ENCODE measurements around the gene SUPT3H. TPM values are rescaled to one million over a fixed set of nuclear protein-coding genes. Genes with fewer than 3 reads are reported as not detected.

SUPT3H gene
- total RNA-seq, 6 experiments from 2014 or later, result 5.6 to 8.2 (median 6.5) TPM

GRCh38 chr6:45377043-45377553 is 636 bp downstream of the SUPT3H start:
- H3K27ac Mint-ChIP-seq, result peak overlapping the region; percentile 99
- no peak; the same call in 1 of the 2 replicates for TF ChIP-seq CTCF (IDR thresholded peaks at IDR 0.05)
- no peaks in the 10 kb centered on the region for H3K9me3 Mint-ChIP-seq
- H3K4me3 Mint-ChIP-seq, result peak overlapping the region; percentile 93
- H3K36me3 Mint-ChIP-seq (ENCODE audit: low read depth), result no peaks in the 10 kb centered on the region
- no peak for DNase-seq
- no peaks in the 10 kb centered on the region; the same call in 1 of the 2 replicates for H3K27me3 Mint-ChIP-seq (ENCODE audit: insufficient read depth)
- peaks cover 34% of the 10 kb centered on the region for H3K4me1 Mint-ChIP-seq (ENCODE audit: low read depth)

- TF ChIP-seq CTCF (IDR thresholded peaks at IDR 0.05), result no peak
- peak overlapping the region; percentile 93 for H3K4me3 Mint-ChIP-seq
- DNase-seq, result no peak
- no peaks in the 10 kb centered on the region; the same call in 1 of the 2 replicates for H3K27me3 Mint-ChIP-seq (ENCODE audit: insufficient read depth)
- H3K9me3 Mint-ChIP-seq, result no peaks in the 10 kb centered on the region
- peak overlapping the region; percentile 99 for H3K27ac Mint-ChIP-seq
- no peaks in the 10 kb centered on the region for H3K36me3 Mint-ChIP-seq (ENCODE audit: low read depth)
- peaks cover 34% of the 10 kb centered on the region for H3K4me1 Mint-ChIP-seq (ENCODE audit: low read depth)
Measured at GRCh38 chr6:45376310-45377042, 1.3 kb downstream of the SUPT3H start.

- no peaks in the 10 kb centered on the region for H3K36me3 Mint-ChIP-seq (ENCODE audit: low read depth)
- DNase-seq, result no peak
- H3K4me3 Mint-ChIP-seq, result no peak overlapping the region
- H3K4me1 Mint-ChIP-seq (ENCODE audit: low read depth), result peaks cover 34% of the 10 kb centered on the region
- no peak for TF ChIP-seq CTCF (IDR thresholded peaks at IDR 0.05)
- H3K9me3 Mint-ChIP-seq, result no peaks in the 10 kb centered on the region
- H3K27ac Mint-ChIP-seq, result no peak overlapping the region
- no peaks in the 10 kb centered on the region; the same call in 1 of the 2 replicates for H3K27me3 Mint-ChIP-seq (ENCODE audit: insufficient read depth)
Measured at GRCh38 chr6:45375449-45375848, 2.3 kb downstream of the SUPT3H start.

GRCh38 chr6:45371924-45372573 is 5.7 kb downstream of the SUPT3H start:
- Mint-ChIP-seq H3K9me3 (no peaks in the 10 kb centered on the region), H3K36me3 (ENCODE audit: low read depth) (no peaks in the 10 kb centered on the region), H3K27ac (no peak overlapping the region), H3K27me3 (ENCODE audit: insufficient read depth) (no peaks in the 10 kb centered on the region; the same call in 1 of the 2 replicates), H3K4me1 (ENCODE audit: low read depth) (peaks cover 20% of the 10 kb centered on the region), H3K4me3 (no peak overlapping the region)
- DNase-seq, result no peak
- no peak for TF ChIP-seq CTCF (IDR thresholded peaks at IDR 0.05)

- Mint-ChIP-seq H3K36me3 (ENCODE audit: low read depth) (no peaks in the 10 kb centered on the region), H3K4me3 (no peak overlapping the region)
Measured at GRCh38 chr6:45369870-45370269, 7.9 kb downstream of the SUPT3H start.

More at GRCh38 chr6:45369870-45370269, 7.9 kb downstream of the SUPT3H start:
- no peak overlapping the region for H3K27ac Mint-ChIP-seq
- H3K9me3 Mint-ChIP-seq, result no peaks in the 10 kb centered on the region
- peaks cover 2% of the 10 kb centered on the region; the same call in 1 of the 2 replicates for H3K27me3 Mint-ChIP-seq (ENCODE audit: insufficient read depth)
- DNase-seq, result no peak
- H3K4me1 Mint-ChIP-seq (ENCODE audit: low read depth), result no peaks in the 10 kb centered on the region
- TF ChIP-seq CTCF (IDR thresholded peaks at IDR 0.05), result no peak
